Heart right ventricle (tissue), 16 donors: ENCODE results near the gene CAND2. TPM values are rescaled to one million over a fixed set of nuclear protein-coding genes. Genes with fewer than 3 reads are reported as not detected.

Experiments
- ATAC-seq, 8 donors: fragments of 200-7000 bp; cut with Tn5 transposase; one replicate each; pipeline ENCODE4 v1.9.1; 2020; ENCODE audit warnings: mild to moderate bottlenecking in 8 of 8, moderate library complexity in 8 of 8, moderate number of reproducible peaks in 1 of 8
- DNase-seq, 2 donors: peaks; one replicate each; pipeline ENCODE4 v3.0.0-alpha.2; 2020
- H3K27ac ChIP-seq, 10 donors: fragments of 200-600 bp; sonication (generic) in 2 of 10; one replicate each; pipeline versions ENCODE4 v1.5.0 to v1.8.0; 2020 to 2022; ENCODE audit warnings: mild to moderate bottlenecking in 3 of 10
- H3K27me3 ChIP-seq, 7 donors: fragments of 200-600 bp; one replicate each; pipeline ENCODE4 v1.8.0; 2021 to 2022; ENCODE audit warnings: mild to moderate bottlenecking in 2 of 7
- H3K36me3 ChIP-seq, 9 donors: fragments of 200-600 bp; sonication (generic) in 1 of 9; one replicate each; pipeline versions ENCODE4 v1.5.0 to v1.8.0; 2020 to 2022; ENCODE audit warnings: mild to moderate bottlenecking in 2 of 9
- H3K4me1 ChIP-seq, 9 donors: fragments of 200-600 bp; sonication (generic) in 1 of 9; one replicate each; pipeline versions ENCODE4 v1.5.0 to v1.8.0; 2020 to 2022; ENCODE audit warnings: mild to moderate bottlenecking in 4 of 9
- H3K4me3 ChIP-seq, 10 donors: fragments of 200-600 bp; sonication (generic) in 2 of 10; one replicate each; pipeline versions ENCODE4 v1.5.0 to v1.8.0; 2020 to 2022; ENCODE audit warnings: mild to moderate bottlenecking in 7 of 10, moderate library complexity in 2 of 10
- H3K9me3 ChIP-seq, 11 donors: fragments of 200-600 bp in 10 of 11; sonication (generic) in 2 of 11; one replicate each; pipeline versions ENCODE4 v1.5.0 to v1.8.0; 2013 to 2022; ENCODE audit warnings: mild to moderate bottlenecking in 2 of 11, control low read depth in 1 of 11, moderate library complexity in 1 of 11
- CTCF ChIP-seq, 9 donors: fragments of 200-600 bp; sonication (generic) in 2 of 9; IDR thresholded peaks; one replicate each; pipeline versions ENCODE4 v1.5.0 to v1.8.0; 2021 to 2022; ENCODE audit warnings: antibody characterized with exemption in 9 of 9, mild to moderate bottlenecking in 5 of 9, moderate library complexity in 1 of 9
- WGBS, 2 donors: extraction: QIAGEN DNeasy Blood & Tissue Kit; methylation state at CpG; one replicate each; pipeline ENCODE4 v1.1.7; 2013; ENCODE audit warnings: inconsistent platforms in 1 of 2; 5-methylcytosine and 5-hydroxymethylcytosine counted together
- intact Hi-C, 10 donors: fragments of 100-400 bp; cut with DNase I; formaldehyde crosslinking; loops; one replicate each; pipeline versions ENCODE4 v1.11.1 to v1.14.2; 2022
- polyA plus RNA-seq, 2 donors: library from polyadenylated mRNA; stranded (reverse); fragments of 200-250 nt; gene quantifications; one replicate each; pipeline ENCODE4 v1.2.3, GENCODE V29; 2013
- total RNA-seq, 10 donors: library from RNA; stranded (reverse); fragmentation: NEBNext Ultra II Directional in 3 of 10; extraction: Animal tissue kit (Norgen Biotek cat#: 25700) in 3 of 10; gene quantifications; one replicate each; pipeline versions ENCODE4 v1.2.1 to v1.2.4, GENCODE V29; 2021 to 2023
- donor health status: Arrhythmogenic right ventricular cardiomyopathy.
- donor health status: ischemic (EF 13 %, LVEDD 7.1; RV severe dilation, severe dysfunction).
- donor health status: healthy with polysubstance abuse.
- donor health status: DM: no; HTN: yes; CAD: no.
- donor health status: DM: no; HTN: no; CAD: no.
- donor health status: ischemic (EF 25% LVEDD 6.9; RV normal size, moderate dysfunction).
- donor health status: ischemic (EF 25% LVEDD 5.7; RV mildly dilated, moderate dysfunction).
- donor health status: healthy.
- donor health status: DM: yes; HTN: yes; CAD: no.
- donor health status: Ischemic cardiomyopathy.
- donor health status: ischemic (EF 35%, LVEDD 5.7; RV mildly dilated, moderate dysfunction).
- donor health status: nonischemic (EF 11% LVEDD 7.7; RV severe dilation, severe dysfunction).
- donor health status: DM: yes; HTN: yes; CAD: no.
- donor health status: PGD.
- donor health status: ischemic (EF 29% LVEDD 5.4; RV normal size, mild dysfunction).
- donor health status: nonischemic (EF 23%, LVEDD 6.1; RV moderate dilation, normal function).

Gene CAND2
- total and polyA plus RNA-seq, 12 donors, result 9.2 to 99.0 (median 63.1) TPM

GRCh38 chr3:12751571-12751970 lies 44.9 kb upstream of the CAND2 start:
- Histone ChIP-seq H3K36me3 (no peaks in the 10 kb centered on the region), H3K27me3 (no peaks in the 10 kb centered on the region), H3K27ac (peak overlapping the region in 6 of 10 donors; percentile 18 to 76 (median 64)), H3K4me1 (peaks cover 0 to 26% (median 13%) of the 10 kb centered on the region in 9 donors), H3K4me3 (no peak overlapping the region), H3K9me3 (no peaks in the 10 kb centered on the region)
- ATAC-seq (peak in 6 of 8 donors; percentile 52 to 86 (median 75)), DNase-seq (no peak)
- intact Hi-C loops, result no loop called here
- no peak for TF ChIP-seq CTCF (IDR thresholded peaks at IDR 0.05)
- 38 to 49% methylated on average over 5 of the region's 5 CpGs for WGBS, 2 donors

GRCh38 chr3:12752102-12752501 lies 44.4 kb upstream of the CAND2 start:
- Histone ChIP-seq H3K27me3 (no peaks in the 10 kb centered on the region), H3K36me3 (no peaks in the 10 kb centered on the region), H3K4me1 (peaks cover 0 to 26% (median 13%) of the 10 kb centered on the region in 9 donors), H3K4me3 (no peak overlapping the region), H3K9me3 (no peaks in the 10 kb centered on the region), H3K27ac (peak overlapping the region in 4 of 10 donors; percentile 5 to 76 (median 68))
- ATAC-seq, result no peak
- DNase-seq, result no peak
- no peak for TF ChIP-seq CTCF (IDR thresholded peaks at IDR 0.05)
- 47 to 52% methylated on average over 3 of the region's 3 CpGs for WGBS, 2 donors
- intact Hi-C loops, result no loop called here

- Histone ChIP-seq H3K4me1 (peaks cover 0 to 30% (median 15%) of the 10 kb centered on the region in 9 donors), H3K27ac (no peak overlapping the region), H3K27me3 (no peaks in the 10 kb centered on the region), H3K36me3 (no peaks in the 10 kb centered on the region), H3K4me3 (no peak overlapping the region), H3K9me3 (no peaks in the 10 kb centered on the region)
- no peak for DNase-seq
- peak in 1 of 8 donors; percentile 39 for ATAC-seq
- intact Hi-C loops, result no loop called here
- no peak for TF ChIP-seq CTCF (IDR thresholded peaks at IDR 0.05)
- 89 to 91% methylated on average over 2 of the region's 2 CpGs for WGBS, 2 donors
These were observed 43.7 kb upstream of the CAND2 start for GRCh38 chr3:12752809-12753208.

GRCh38 chr3:12753275-12754028 lies 43.0 kb upstream of the CAND2 start:
- Histone ChIP-seq H3K4me1 (peaks cover 2 to 37% (median 21%) of the 10 kb centered on the region in 9 donors), H3K36me3 (no peaks in the 10 kb centered on the region), H3K27ac (no peak overlapping the region), H3K9me3 (no peaks in the 10 kb centered on the region), H3K4me3 (no peak overlapping the region), H3K27me3 (no peaks in the 10 kb centered on the region)
- TF ChIP-seq CTCF (IDR thresholded peaks at IDR 0.05), result no peak
- no peak for ATAC-seq
- 85 to 92% methylated on average over 9 of the region's 9 CpGs for WGBS, 2 donors
- intact Hi-C loops, result no loop called here
- no peak for DNase-seq
